ENCODE measurements around the gene HPSE2. TPM values are rescaled to one million over a fixed set of nuclear protein-coding genes. Genes with fewer than 3 reads are reported as not detected.

The HPSE2 gene
- total and polyA plus RNA-seq, 2 of the 8 experiments (the other 6 are each of a cell fraction or from before 2014, with no cell fraction given), result 0.41 to 0.58 TPM

GRCh38 chr10:98435178-98435577, 800.5 kb downstream of the HPSE2 start:
- ChIA-PET POLR2A (ENCODE audit: partially characterized antibody) (interaction anchor here (0.5 kb wide), 1 partner anchor 190 kb away, joined by 3 read pairs; no protein-coding TSS in a partner anchor), CTCF (ENCODE audit: partially characterized antibody) (interaction anchor here (1.0 to 2.5 kb wide), 3 partner anchors 10 to 1020 kb away, joined by 3 to 23 read pairs (median 11); no protein-coding TSS in a partner anchor)
- Histone ChIP-seq H2BK12ac (ENCODE audit: low read depth, low read length) (no peak overlapping the region), H3K56ac (replicated peaks; ENCODE audit: insufficient read length, low read depth, low read length) (no peak overlapping the region), H3K36me3 (ENCODE audit: control insufficient read depth in 2 of 4, insufficient read depth in 4 of 4, low read length in 3 of 4) (peaks cover 2 to 68% (median 36%) of the 10 kb centered on the region in 4 experiments; a peak in 6 of 8 replicates), H2BK20ac (ENCODE audit: low read length) (no peak overlapping the region), H3K79me1 (ENCODE audit: low read depth, low read length) (no peaks in the 10 kb centered on the region), H2BK5ac (ENCODE audit: low read depth, low read length) (no peak overlapping the region), H3K23ac (ENCODE audit: insufficient read length) (no peak overlapping the region), H4K91ac (replicated peaks; ENCODE audit: insufficient read length, low read length) (no peak overlapping the region), H3K18ac (ENCODE audit: extremely low read depth, low read length) (no peak overlapping the region), H3K4me1 (replicated peaks in 1 of 4; ENCODE audit: control insufficient read depth in 3 of 4, insufficient read depth in 4 of 4, low read length in 3 of 4) (no peaks in the 10 kb centered on the region), H3K23me2 (ENCODE audit: low read depth, low read length) (no peaks in the 10 kb centered on the region), H2AK5ac (ENCODE audit: low read depth, low read length) (no peak overlapping the region), H3K9me3 (ENCODE audit: insufficient read depth in 2 of 2, low read depth in 1 of 2, low read length in 1 of 2) (peaks cover 11 to 16% of the 10 kb centered on the region in 2 experiments), H4K8ac (ENCODE audit: extremely low read depth, insufficient read depth, low read length) (no peak overlapping the region), H3K27me3 (replicated peaks in 1 of 4; ENCODE audit: control insufficient read depth in 3 of 4, extremely low read depth in 1 of 4, insufficient read depth in 3 of 4, low read length in 3 of 4) (no peaks in the 10 kb centered on the region), H4K5ac (ENCODE audit: insufficient read length, low read depth, low read length) (no peak overlapping the region), H2BK120ac (replicated peaks; ENCODE audit: low read depth, low read length) (no peak overlapping the region), H3K4me3 (ENCODE audit: extremely low read depth in 1 of 4, insufficient read depth in 2 of 4, low read depth in 3 of 4, low read length in 4 of 4) (no peak overlapping the region), H3K79me2 (ENCODE audit: control insufficient read depth in 1 of 2, insufficient read depth in 2 of 2, low read length in 2 of 2) (no peaks in the 10 kb centered on the region), H3K9ac (replicated peaks in 1 of 4; ENCODE audit: extremely low read depth in 1 of 4, low read depth in 3 of 4, low read length in 3 of 4) (no peak overlapping the region), H3K27ac (ENCODE audit: low read depth, low read length) (no peak overlapping the region), H3K14ac (ENCODE audit: insufficient read length) (no peak overlapping the region), H2AFZ (ENCODE audit: low read length) (no peak overlapping the region), H2BK15ac (ENCODE audit: low read length) (no peak overlapping the region), H4K20me1 (replicated peaks in 1 of 2; ENCODE audit: control insufficient read depth in 1 of 2, insufficient read depth in 2 of 2, low read length in 2 of 2) (no peaks in the 10 kb centered on the region), H3K4me2 (ENCODE audit: insufficient read depth in 1 of 2, low read depth in 2 of 2, low read length in 2 of 2) (no peak overlapping the region), H3K4ac (replicated peaks; ENCODE audit: insufficient read length, low read depth, low read length) (no peak overlapping the region)
- WGBS, 2 experiments (ENCODE audit: extremely low coverage in 1 of 2, insufficient coverage in 1 of 2, insufficient read length in 1 of 2, insufficient replicate concordance in 2 of 2, low coverage in 1 of 2, low lambda C conversion rate in 2 of 2, missing lambda C conversion rate in 1 of 2), result 93% methylated on average over 12 of the region's 12 CpGs; no CpG with 5 or more reads in 1 of the 2 experiments
- TF ChIP-seq ASH2L (IDR thresholded peaks at IDR 0.05; ENCODE audit: low read length), result no peak
- DNase-seq (ENCODE audit: low read depth in 1 of 2, low spot score in 2 of 2) (no peak), FAIRE-seq (no peak)

All from H1 (cell line).